Stomach smooth muscle (tissue), 2 donors: ENCODE results near the gene KREMEN1.

Experiments
- H3K27ac ChIP-seq: one replicate; pipeline ENCODE4 v1.7.0; 2013; ENCODE audit warnings: mild to moderate bottlenecking, low read length, inconsistent platforms
- H3K27me3 ChIP-seq, 2 donors: one replicate each; pipeline ENCODE4 v1.7.0; 2013; ENCODE audit warnings: low read length in 2 of 2; ENCODE audit not compliant: insufficient read depth in 2 of 2, control insufficient read depth in 1 of 2
- H3K36me3 ChIP-seq, 2 donors: one replicate each; pipeline ENCODE4 v1.7.0; 2013; ENCODE audit warnings: low read length in 2 of 2; ENCODE audit not compliant: control insufficient read depth in 2 of 2, insufficient read depth in 2 of 2
- H3K4me1 ChIP-seq: one replicate; pipeline ENCODE4 v1.7.0; 2013; ENCODE audit warnings: low read length; ENCODE audit not compliant: control insufficient read depth, insufficient read depth
- H3K4me3 ChIP-seq, 2 donors: one replicate each; pipeline ENCODE4 v1.7.0; 2013; ENCODE audit warnings: low read length in 2 of 2
- H3K9ac ChIP-seq, 2 donors: one replicate each; pipeline ENCODE4 v1.7.0; 2013; ENCODE audit warnings: low read length in 2 of 2, mild to moderate bottlenecking in 1 of 2
- H3K9me3 ChIP-seq, 2 donors: one replicate each; pipeline ENCODE4 v1.7.0; 2013; ENCODE audit warnings: low read length in 2 of 2; ENCODE audit not compliant: control insufficient read depth in 2 of 2
- donor health status: healthy.
- donor health status: Pancreatic carcinoma.

Gene KREMEN1

DNA sequence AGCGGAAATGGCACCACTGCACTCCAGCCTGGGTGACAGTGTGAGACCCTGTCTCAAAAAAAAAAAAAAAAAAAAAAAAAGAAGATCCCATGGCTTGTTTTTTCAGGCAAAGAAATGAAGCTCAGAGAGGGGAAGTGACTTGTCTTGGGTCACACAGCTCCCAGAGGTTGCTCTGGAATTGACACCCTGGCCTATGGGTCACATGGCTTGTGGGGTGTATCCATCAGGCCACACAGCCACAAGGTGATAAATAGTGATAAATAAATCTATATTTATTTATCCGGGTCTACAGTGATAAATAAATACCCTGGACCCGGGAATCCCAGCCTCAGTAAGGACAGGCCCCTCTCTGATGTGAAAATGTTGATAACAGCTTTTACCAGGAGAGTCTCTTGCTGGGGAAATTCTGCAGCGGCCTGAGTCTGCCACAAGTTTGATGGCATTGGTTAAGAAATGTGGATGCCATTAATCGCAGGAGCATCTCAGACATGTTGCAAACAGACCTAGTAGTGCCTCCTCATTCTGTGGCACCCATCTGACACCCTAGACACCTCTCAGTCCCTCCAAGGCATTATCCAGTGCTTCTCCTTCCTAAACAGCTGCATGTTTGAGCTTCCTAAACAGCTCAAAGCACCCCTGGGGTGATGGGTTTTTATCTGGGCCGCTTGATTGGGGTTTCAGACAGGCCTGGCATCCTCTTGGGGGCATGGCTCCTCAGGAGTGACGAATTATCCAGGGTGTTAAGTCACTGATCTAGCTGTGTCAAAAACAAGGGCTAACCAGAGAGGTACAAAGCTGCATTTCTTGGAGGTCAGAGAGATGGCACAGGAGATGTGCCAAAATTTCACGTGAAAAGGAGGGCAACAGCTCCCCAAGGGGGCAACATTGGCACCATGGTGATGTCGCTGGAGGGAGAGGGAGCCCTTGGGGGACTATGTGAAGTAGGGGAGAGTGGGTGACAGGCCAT, 130.9 kb downstream of the KREMEN1 start:
- Histone ChIP-seq H3K4me1 (peaks cover 12% of the 10 kb centered on the region), H3K27ac (no peak overlapping the region)

DNA sequence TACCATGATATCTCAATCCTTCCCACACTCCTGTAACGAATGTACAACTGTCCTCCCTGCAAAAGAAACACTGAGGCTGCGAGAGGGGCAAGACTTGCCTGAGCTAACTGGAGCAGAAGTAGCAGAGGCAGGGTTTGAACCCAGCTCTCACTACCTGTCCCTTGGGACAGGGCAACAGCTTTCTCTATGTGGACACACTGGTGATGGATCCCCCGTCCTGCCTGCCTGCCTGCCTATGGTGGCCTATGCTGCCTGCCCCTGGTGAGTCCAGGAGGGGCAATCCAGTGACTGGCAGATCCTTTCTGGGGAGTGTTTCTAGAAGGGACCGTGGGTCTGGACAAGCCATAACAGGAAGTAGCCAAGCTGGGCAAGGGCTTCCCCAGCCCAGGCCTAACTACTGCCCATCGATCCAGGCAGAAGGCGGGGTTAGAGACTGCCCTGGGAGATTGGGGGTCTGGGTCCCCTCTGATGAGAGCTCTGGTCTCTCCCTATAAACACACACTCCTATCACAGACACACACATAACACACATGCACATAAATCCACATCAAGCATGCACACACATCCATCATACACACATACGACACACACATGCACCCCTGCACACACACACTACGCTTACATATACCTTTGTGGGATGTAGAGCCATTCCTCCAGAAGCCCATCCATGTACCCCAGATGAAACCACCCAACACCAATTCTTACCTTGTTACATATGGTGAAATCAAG, 131.8 kb downstream of the KREMEN1 start:
- peaks cover 12% of the 10 kb centered on the region for H3K4me1 ChIP-seq
- H3K9ac ChIP-seq: no peak overlapping the region
- no peak overlapping the region for H3K4me3 ChIP-seq
- no peak overlapping the region for H3K27ac ChIP-seq
- H3K36me3 ChIP-seq: no peaks in the 10 kb centered on the region
- no peaks in the 10 kb centered on the region for H3K27me3 ChIP-seq
- no peaks in the 10 kb centered on the region for H3K9me3 ChIP-seq

More for the DNA sequence above, 130.9 kb downstream of the KREMEN1 start:
- no peak overlapping the region for H3K9ac ChIP-seq
- H3K9me3 ChIP-seq: no peaks in the 10 kb centered on the region
- no peaks in the 10 kb centered on the region for H3K27me3 ChIP-seq
- H3K4me3 ChIP-seq: no peak overlapping the region
- H3K36me3 ChIP-seq: no peaks in the 10 kb centered on the region

DNA sequence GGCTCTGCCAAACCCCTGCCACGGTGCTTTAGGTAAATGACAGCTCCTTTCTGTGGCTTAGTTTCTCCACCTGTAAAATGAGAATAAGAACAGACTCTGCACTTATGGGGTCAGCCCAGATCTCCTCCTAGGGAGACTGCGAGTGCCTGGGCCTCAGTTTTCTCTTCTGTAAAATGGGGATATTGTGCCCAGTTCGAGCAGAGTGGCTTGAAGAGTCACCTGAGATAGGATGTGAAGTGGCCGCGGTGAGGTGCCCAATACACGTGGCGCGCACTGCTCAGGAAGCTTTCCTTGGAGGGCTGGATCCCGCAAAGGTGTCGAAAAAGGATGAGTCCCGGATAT, 132.4 kb downstream of the KREMEN1 start:
- Histone ChIP-seq H3K4me3 (peak overlapping the region in 1 of 2 donors; percentile 59), H3K27me3 (no peaks in the 10 kb centered on the region), H3K4me1 (peaks cover 12% of the 10 kb centered on the region), H3K9ac (no peak overlapping the region), H3K27ac (no peak overlapping the region), H3K36me3 (no peaks in the 10 kb centered on the region), H3K9me3 (no peaks in the 10 kb centered on the region)

DNA sequence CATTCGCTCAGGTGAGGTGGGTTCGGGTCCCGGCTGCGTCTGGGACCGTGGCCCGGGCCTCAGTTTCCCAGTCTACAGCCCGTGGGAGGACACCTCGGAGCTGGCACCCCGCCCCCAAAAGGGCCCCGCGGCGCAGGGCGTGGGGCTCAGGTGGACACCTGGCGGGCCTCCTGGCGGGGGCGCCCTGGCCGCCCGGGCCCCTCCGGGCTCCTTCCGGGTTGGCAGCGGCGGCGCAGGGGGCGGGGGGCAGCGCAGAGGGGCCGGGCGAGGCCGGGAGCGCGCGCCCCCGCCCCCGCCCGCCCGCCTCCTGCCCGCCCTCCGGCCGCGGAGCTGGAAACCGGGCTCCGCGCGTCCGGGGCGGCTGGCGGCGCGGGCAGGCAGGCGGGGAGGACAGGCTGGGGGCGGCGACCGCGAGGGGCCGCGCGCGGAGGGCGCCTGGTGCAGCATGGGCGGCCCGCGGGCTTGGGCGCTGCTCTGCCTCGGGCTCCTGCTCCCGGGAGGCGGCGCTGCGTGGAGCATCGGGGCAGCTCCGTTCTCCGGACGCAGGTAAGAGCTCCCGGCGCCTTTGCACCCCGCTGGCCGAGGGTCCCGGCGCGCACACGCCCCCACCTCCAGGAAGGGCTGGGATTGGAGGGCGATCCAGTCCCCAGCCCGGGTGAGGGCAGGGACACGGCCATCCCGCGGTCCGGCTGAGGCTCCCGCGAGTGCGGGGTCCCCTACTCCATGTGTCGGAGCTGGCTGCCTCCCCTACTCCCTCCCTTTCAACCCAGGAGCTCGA, 132.9 kb downstream of the KREMEN1 start, which contains the start of gene EMID1:
EMID1 (plus strand) TSS at position 303 of the 778 bp plus-strand sequence; CDS start at position 446, 143 bp downstream.
- H3K4me1 ChIP-seq: peaks cover 12% of the 10 kb centered on the region

DNA sequence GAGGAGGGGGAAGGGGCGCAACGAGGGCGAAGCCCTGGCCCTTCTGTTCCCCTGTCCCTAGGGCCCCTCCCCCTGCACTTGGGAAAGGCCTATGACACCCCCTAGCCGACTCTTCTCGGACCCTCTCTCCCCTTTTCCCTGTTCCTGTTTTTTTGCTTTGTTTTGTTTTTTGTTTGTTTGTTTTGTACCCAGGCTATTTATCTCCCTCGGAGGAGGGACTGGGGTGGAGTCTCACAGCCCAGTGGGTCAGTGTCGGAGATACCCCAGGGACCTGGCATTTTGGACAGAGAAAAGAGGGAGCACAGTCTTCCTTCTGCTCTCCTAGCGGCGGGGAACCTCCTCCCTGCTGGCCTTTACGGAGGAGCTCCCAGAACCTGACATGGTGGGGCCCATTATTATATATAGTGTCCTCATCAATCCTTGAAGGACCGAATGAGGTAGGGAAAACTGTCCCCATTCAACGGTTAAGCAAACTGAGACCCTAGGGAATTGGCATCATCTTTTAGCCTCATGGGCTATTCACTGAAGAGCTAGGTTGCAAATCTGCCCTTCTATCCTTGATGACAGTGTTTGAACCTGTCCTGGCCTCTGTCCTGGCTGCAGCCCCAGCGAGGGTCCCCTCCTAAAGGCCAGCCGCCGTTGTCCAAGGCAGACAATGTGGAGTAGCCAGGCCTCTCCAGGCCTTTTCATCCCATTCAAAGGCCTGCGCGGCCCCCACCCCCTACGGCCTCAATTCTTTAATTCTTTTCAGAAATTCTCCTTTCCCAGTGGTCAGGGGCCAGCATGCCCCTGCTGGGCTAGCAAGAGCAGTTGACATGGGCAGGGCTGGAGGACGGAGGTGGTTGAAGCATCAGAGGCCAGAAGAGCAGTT, 133.8 kb downstream of the KREMEN1 start:
- Histone ChIP-seq H3K9me3 (no peaks in the 10 kb centered on the region), H3K4me1 (peaks cover 12% of the 10 kb centered on the region)

More for the DNA sequence above, 132.9 kb downstream of the KREMEN1 start, which contains the start of gene EMID1:
- H3K27me3 ChIP-seq: no peaks in the 10 kb centered on the region
- H3K4me3 ChIP-seq: peak within 1 kb of the TSS; percentile 45 to 71
- no peaks in the 10 kb centered on the region for H3K36me3 ChIP-seq
- H3K27ac ChIP-seq: no peak within 1 kb of the TSS
- H3K9me3 ChIP-seq: no peaks in the 10 kb centered on the region
- H3K9ac ChIP-seq: peak within 1 kb of the TSS in 1 of 2 donors; percentile 29

DNA sequence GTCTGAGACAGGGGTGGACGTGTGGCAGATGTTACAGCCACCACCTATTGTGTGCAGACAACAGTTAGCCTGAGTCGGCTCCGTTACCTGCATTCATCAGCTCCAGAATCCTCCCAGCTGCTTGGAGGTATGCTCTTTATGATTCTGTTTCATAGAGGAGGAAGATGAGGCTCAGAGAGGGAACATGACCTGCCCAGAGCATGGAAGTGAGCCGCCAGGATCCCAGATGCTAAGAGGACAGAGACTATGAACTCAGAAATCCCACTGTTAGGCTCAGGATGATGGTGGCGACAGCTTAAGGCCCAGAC, 134.4 kb downstream of the KREMEN1 start:
- no peaks in the 10 kb centered on the region for H3K27me3 ChIP-seq
- no peaks in the 10 kb centered on the region for H3K9me3 ChIP-seq
- H3K9ac ChIP-seq: no peak overlapping the region
- peaks cover 10% of the 10 kb centered on the region for H3K4me1 ChIP-seq
- no peak overlapping the region for H3K27ac ChIP-seq
- H3K4me3 ChIP-seq: no peak overlapping the region
- no peaks in the 10 kb centered on the region for H3K36me3 ChIP-seq

More for the DNA sequence above, 133.8 kb downstream of the KREMEN1 start:
- Histone ChIP-seq H3K4me3 (peak overlapping the region; percentile 45 to 71), H3K9ac (peak overlapping the region in 1 of 2 donors; percentile 29), H3K27me3 (no peaks in the 10 kb centered on the region), H3K36me3 (no peaks in the 10 kb centered on the region), H3K27ac (no peak overlapping the region)

DNA sequence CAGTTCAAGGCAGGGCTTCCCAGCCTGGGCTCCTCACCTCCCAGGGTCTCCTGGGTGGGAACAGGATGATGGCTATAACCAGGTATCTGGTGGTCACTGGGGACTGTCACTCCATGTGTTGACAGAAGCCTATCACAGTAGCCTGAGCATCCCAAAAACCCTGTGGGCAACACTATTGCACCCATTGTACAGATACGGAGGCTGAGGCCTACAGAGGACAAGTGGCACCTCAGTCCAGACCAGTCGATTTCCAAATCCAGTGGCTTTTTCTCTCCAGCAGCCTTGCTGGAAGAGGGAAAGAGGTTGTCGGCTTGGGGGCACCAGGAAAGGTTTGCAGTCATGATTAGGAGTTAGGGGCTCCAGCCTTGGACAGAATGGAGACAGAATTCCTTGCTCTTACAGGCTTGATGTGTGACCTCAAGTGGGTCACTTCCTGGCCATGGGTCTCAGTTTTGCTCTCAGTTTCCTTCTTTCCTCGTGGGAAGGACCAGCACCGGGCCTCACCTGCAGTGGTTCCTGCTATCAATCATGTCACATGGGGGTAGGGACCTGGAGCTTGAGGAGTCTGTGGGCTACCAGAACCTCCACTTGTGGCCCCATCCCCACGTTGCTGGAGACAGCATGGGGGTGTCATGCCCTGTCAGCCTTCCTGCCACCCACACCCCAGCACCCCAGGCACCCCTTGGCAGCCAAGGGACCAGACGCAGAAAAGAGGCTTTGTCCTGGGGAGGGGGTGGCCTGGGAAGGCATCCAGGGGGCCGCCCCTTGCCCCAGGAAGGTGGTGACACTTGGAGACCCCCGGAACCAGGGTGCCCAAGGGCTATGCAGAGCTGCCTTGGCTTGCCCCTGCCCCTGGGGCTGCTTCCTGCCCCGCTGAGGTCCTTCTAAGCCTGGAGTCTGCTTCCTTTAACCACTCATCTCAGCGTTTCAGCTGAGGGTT, 135.0 kb downstream of the KREMEN1 start:
- Histone ChIP-seq H3K9ac (no peak overlapping the region), H3K27me3 (no peaks in the 10 kb centered on the region), H3K36me3 (no peaks in the 10 kb centered on the region), H3K4me3 (no peak overlapping the region), H3K27ac (no peak overlapping the region), H3K9me3 (no peaks in the 10 kb centered on the region), H3K4me1 (peaks cover 6% of the 10 kb centered on the region)

DNA sequence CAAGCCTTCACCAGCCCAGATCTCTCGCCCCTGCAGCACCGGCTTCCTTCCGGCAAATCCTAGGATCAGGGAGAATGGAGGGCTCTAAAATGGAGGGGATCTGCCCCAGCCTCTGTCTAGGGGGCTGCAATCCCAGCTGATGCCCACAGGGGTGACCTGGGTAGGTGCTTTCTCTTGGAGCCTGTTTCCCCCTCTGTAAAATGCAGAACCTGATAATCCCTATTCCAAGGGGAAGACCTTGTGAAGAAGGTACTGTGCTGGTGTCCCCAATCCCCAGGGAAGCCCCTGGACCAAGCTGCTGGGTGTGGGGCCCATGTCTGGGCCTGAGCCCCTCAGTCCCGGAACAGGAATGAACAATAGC, 135.6 kb downstream of the KREMEN1 start:
- no peaks in the 10 kb centered on the region for H3K36me3 ChIP-seq
- no peaks in the 10 kb centered on the region for H3K9me3 ChIP-seq
- no peak overlapping the region for H3K4me3 ChIP-seq
- no peaks in the 10 kb centered on the region for H3K27me3 ChIP-seq
- peaks cover 6% of the 10 kb centered on the region for H3K4me1 ChIP-seq
- no peak overlapping the region for H3K9ac ChIP-seq
- H3K27ac ChIP-seq: no peak overlapping the region

DNA sequence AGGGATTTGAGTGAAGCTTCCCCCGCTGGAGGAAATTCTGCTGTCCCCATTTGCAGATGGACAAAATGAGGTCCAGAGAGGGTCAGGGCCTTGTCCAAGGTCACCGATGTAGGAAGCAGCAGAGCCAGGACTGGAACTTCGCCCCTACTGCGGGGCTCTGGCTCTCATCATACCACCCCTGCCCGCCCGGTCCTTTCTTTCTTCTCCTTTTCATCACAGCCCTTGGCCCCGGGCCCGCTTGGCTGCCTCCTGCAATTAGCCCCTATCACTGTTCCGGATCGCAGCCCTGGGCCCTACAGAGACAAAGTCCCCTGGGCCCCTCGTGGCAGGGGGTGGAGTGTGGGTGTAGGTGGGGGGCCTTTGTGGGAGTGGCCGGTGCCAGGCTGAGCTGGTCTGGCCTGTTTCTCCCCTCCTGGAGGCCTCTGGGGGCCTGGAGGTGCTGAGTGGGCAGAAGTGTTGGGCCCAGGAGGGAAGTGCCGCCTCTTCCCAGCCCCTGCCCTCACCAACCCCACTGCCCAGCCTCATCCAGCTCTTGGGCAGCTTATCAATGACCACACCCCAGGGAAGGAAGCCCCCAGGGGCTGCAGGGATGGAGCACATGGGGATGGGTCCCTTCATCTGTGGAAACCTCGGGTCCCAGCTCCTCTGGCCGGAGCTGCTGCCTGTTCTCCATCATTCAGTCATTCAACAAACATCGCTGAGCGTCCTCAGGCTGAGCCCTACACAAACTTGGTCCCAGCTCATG, 136.2 kb downstream of the KREMEN1 start:
- no peak overlapping the region for H3K27ac ChIP-seq
- H3K36me3 ChIP-seq: no peaks in the 10 kb centered on the region
- no peaks in the 10 kb centered on the region for H3K9me3 ChIP-seq
- no peaks in the 10 kb centered on the region for H3K27me3 ChIP-seq
- H3K4me1 ChIP-seq: peaks cover 6% of the 10 kb centered on the region
- no peak overlapping the region for H3K4me3 ChIP-seq
- no peak overlapping the region for H3K9ac ChIP-seq
